ENCODE results near the gene BRME1.

The BRME1 gene

GRCh38 chr19:13835791-13836723 is 69.9 kb downstream of the BRME1 start:
- Histone ChIP-seq H3K79me2 (ENCODE audit: control insufficient read depth, insufficient read depth, low read length, poor library complexity) (peaks cover 32% of the 10 kb centered on the region), H4K12ac (ENCODE audit: low read depth, low read length) (no peak overlapping the region)
- no CpG with 5 or more reads among the region's 21 CpGs for WGBS (ENCODE audit: extremely low coverage, insufficient coverage, insufficient read length)

GRCh38 chr19:13834244-13835069 is 71.5 kb downstream of the BRME1 start:
- H3K14ac ChIP-seq (ENCODE audit: low read length) = no peak overlapping the region
- no peak overlapping the region for H2BK120ac ChIP-seq (ENCODE audit: insufficient read depth, low read length, poor library complexity)
- H3K27me3 ChIP-seq (ENCODE audit: insufficient read depth, low read length) = no peaks in the 10 kb centered on the region
- peaks cover 60 to 63% of the 10 kb centered on the region in 2 experiments for H3K36me3 ChIP-seq (ENCODE audit: control insufficient read depth in 1 of 2, insufficient read depth in 2 of 2, low read length in 2 of 2)
- H2AFZ ChIP-seq (ENCODE audit: insufficient read depth, low read length, poor library complexity) = no peak overlapping the region
- no peak overlapping the region for H2AK5ac ChIP-seq (ENCODE audit: low read length)
- peak overlapping the region; percentile 59 for H3K9ac ChIP-seq (ENCODE audit: low read length)
- H4K12ac ChIP-seq (ENCODE audit: low read depth, low read length) = no peak overlapping the region
- DNase-seq = peak; percentile 95 to 96
- H2BK12ac ChIP-seq (ENCODE audit: low read length) = no peak overlapping the region
- H3K4me1 ChIP-seq (ENCODE audit: control insufficient read depth in 1 of 2, insufficient read depth in 2 of 2, low read length in 2 of 2) = peaks cover 19 to 34% of the 10 kb centered on the region in 2 experiments
- no peak overlapping the region for H3K27ac ChIP-seq (ENCODE audit: low read depth, low read length)
- H3K4me2 ChIP-seq (ENCODE audit: low read length) = peak overlapping the region; percentile 63
- peak overlapping the region; percentile 1 for H4K8ac ChIP-seq (ENCODE audit: low read depth, low read length)
- H3K4me3 ChIP-seq (ENCODE audit: low read depth, low read length) = no peak overlapping the region
- no peak overlapping the region for H4K91ac ChIP-seq (ENCODE audit: low read depth, low read length)
- no peak overlapping the region for H2BK5ac ChIP-seq (ENCODE audit: low read depth, low read length, poor library complexity)
- peaks cover 10% of the 10 kb centered on the region for H3K79me1 ChIP-seq (ENCODE audit: low read length)
- WGBS (ENCODE audit: extremely low coverage, insufficient coverage, insufficient read length) = no CpG with 5 or more reads among the region's 14 CpGs
- no peak overlapping the region for H3K18ac ChIP-seq (ENCODE audit: low read length)
- H3K23ac ChIP-seq (ENCODE audit: low read length) = no peak overlapping the region
- no peak overlapping the region for H3K4ac ChIP-seq (ENCODE audit: low read depth, low read length)
- H3K9me3 ChIP-seq (ENCODE audit: insufficient read depth, low read depth, low read length) = peaks cover 2% of the 10 kb centered on the region
- H3K79me2 ChIP-seq (ENCODE audit: control insufficient read depth, insufficient read depth, low read length, poor library complexity) = peaks cover 17% of the 10 kb centered on the region

More at GRCh38 chr19:13835791-13836723, 69.9 kb downstream of the BRME1 start:
- H3K23ac ChIP-seq (ENCODE audit: low read length) = no peak overlapping the region
- no peak overlapping the region for H4K8ac ChIP-seq (ENCODE audit: low read depth, low read length)
- no peak overlapping the region for H2AK5ac ChIP-seq (ENCODE audit: low read length)
- H3K27me3 ChIP-seq (ENCODE audit: insufficient read depth, low read length) = no peaks in the 10 kb centered on the region
- H3K18ac ChIP-seq (ENCODE audit: low read length) = no peak overlapping the region
- peaks cover 2% of the 10 kb centered on the region for H3K9me3 ChIP-seq (ENCODE audit: insufficient read depth, low read depth, low read length)
- peaks cover 60 to 63% of the 10 kb centered on the region in 2 experiments for H3K36me3 ChIP-seq (ENCODE audit: control insufficient read depth in 1 of 2, insufficient read depth in 2 of 2, low read length in 2 of 2)
- H3K4me2 ChIP-seq (ENCODE audit: low read length) = no peak overlapping the region
- H4K91ac ChIP-seq (ENCODE audit: low read depth, low read length) = no peak overlapping the region
- H2AFZ ChIP-seq (ENCODE audit: insufficient read depth, low read length, poor library complexity) = no peak overlapping the region
- H3K4me3 ChIP-seq (ENCODE audit: low read depth, low read length) = no peak overlapping the region
- H2BK5ac ChIP-seq (ENCODE audit: low read depth, low read length, poor library complexity) = no peak overlapping the region
- H3K9ac ChIP-seq (ENCODE audit: low read length) = no peak overlapping the region
- H3K14ac ChIP-seq (ENCODE audit: low read length) = no peak overlapping the region
- H3K4me1 ChIP-seq (ENCODE audit: control insufficient read depth in 1 of 2, insufficient read depth in 2 of 2, low read length in 2 of 2) = peaks cover 30 to 46% of the 10 kb centered on the region in 2 experiments
- H3K4ac ChIP-seq (ENCODE audit: low read depth, low read length) = peak overlapping the region; percentile 52
- DNase-seq = peak; percentile 82 to 85
- H2BK120ac ChIP-seq (ENCODE audit: insufficient read depth, low read length, poor library complexity) = no peak overlapping the region
- peaks cover 22% of the 10 kb centered on the region for H3K79me1 ChIP-seq (ENCODE audit: low read length)
- no peak overlapping the region for H2BK12ac ChIP-seq (ENCODE audit: low read length)
- H3K27ac ChIP-seq (ENCODE audit: low read depth, low read length) = peak overlapping the region; percentile 3

GRCh38 chr19:13833330-13834243 is 72.3 kb downstream of the BRME1 start:
- peak overlapping the region; percentile 63 for H2AK5ac ChIP-seq (ENCODE audit: low read length)
- peak overlapping the region; percentile 10 for H4K91ac ChIP-seq (ENCODE audit: low read depth, low read length)
- H3K9ac ChIP-seq (ENCODE audit: low read length) = peak overlapping the region; percentile 65
- peak overlapping the region; percentile 49 for H3K4ac ChIP-seq (ENCODE audit: low read depth, low read length)
- DNase-seq = peak; percentile 96 to 97
- peaks cover 2% of the 10 kb centered on the region for H3K9me3 ChIP-seq (ENCODE audit: insufficient read depth, low read depth, low read length)
- no peak overlapping the region for H2BK5ac ChIP-seq (ENCODE audit: low read depth, low read length, poor library complexity)
- peak overlapping the region; percentile 23 for H3K4me3 ChIP-seq (ENCODE audit: low read depth, low read length)
- H3K14ac ChIP-seq (ENCODE audit: low read length) = no peak overlapping the region
- H4K12ac ChIP-seq (ENCODE audit: low read depth, low read length) = peak overlapping the region; percentile 67
- peak overlapping the region; percentile 81 for H4K8ac ChIP-seq (ENCODE audit: low read depth, low read length)
- H3K27ac ChIP-seq (ENCODE audit: low read depth, low read length) = peak overlapping the region; percentile 72
- H3K23ac ChIP-seq (ENCODE audit: low read length) = no peak overlapping the region
- H2BK12ac ChIP-seq (ENCODE audit: low read length) = peak overlapping the region; percentile 14
- H3K4me2 ChIP-seq (ENCODE audit: low read length) = peak overlapping the region; percentile 63
- H3K18ac ChIP-seq (ENCODE audit: low read length) = peak overlapping the region; percentile 78
- no peaks in the 10 kb centered on the region for H3K27me3 ChIP-seq (ENCODE audit: insufficient read depth, low read length)
- peaks cover 8% of the 10 kb centered on the region for H3K79me1 ChIP-seq (ENCODE audit: low read length)
- no CpG with 5 or more reads among the region's 59 CpGs for WGBS (ENCODE audit: extremely low coverage, insufficient coverage, insufficient read length)
- peak overlapping the region; percentile 81 for H2AFZ ChIP-seq (ENCODE audit: insufficient read depth, low read length, poor library complexity)
- peaks cover 11 to 26% of the 10 kb centered on the region in 2 experiments for H3K4me1 ChIP-seq (ENCODE audit: control insufficient read depth in 1 of 2, insufficient read depth in 2 of 2, low read length in 2 of 2)
- H3K79me2 ChIP-seq (ENCODE audit: control insufficient read depth, insufficient read depth, low read length, poor library complexity) = peaks cover 9% of the 10 kb centered on the region
- peaks cover 52 to 56% of the 10 kb centered on the region in 2 experiments for H3K36me3 ChIP-seq (ENCODE audit: control insufficient read depth in 1 of 2, insufficient read depth in 2 of 2, low read length in 2 of 2)
- H2BK120ac ChIP-seq (ENCODE audit: insufficient read depth, low read length, poor library complexity) = peak overlapping the region; percentile 45
